OCI-LY3 (cell line): ENCODE data around the gene MAP3K2.

Source experiments
- EZH2phosphoT487 ChIP-seq: fragments of 200-600 bp; shearing (Covaris generic); IDR thresholded peaks from 2 replicates; pipeline ENCODE4 v1.6.1; 2018; ENCODE audit warnings: antibody characterized with exemption, mixed run types, low read depth
- TF ChIP-seq, protein P1 (sequence below): fragments of 200-600, 300-600 bp; sonication (generic); IDR thresholded peaks from 2 replicates; pipeline ENCODE4 v1.5.1; 2014; ENCODE audit warnings: antibody characterized with exemption, low read length, low read depth

DNA sequence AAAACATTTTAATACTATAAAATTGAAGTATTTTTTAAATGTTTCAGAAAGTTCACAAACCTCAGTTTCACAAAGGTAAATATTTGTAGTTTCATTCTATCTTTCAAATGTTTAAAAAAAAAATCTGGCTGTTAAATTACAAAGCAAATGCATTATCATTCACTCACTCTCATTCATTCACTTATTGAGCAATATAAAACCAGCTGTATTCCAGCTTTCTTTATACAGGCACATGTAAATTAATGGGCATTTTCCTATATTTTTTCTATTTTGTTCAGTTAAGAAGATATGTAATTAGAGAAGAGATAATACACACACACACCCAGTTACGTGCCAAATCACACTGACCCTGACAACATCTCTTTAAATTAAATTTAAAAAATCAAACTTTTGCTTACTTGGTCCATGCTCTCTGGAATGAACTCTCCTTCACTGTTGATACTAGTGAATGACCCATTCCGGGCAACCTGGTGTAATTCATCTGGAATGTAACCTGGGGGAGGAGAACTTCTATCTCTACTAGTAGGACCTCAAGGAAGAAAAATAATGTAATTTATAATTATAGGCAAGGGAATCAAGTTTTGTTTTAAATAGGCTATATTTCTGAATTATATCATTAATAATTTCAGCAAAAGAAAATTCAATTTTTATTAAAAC, 61.4 kb downstream of the MAP3K2 start:
- TF ChIP-seq, protein P1, sequence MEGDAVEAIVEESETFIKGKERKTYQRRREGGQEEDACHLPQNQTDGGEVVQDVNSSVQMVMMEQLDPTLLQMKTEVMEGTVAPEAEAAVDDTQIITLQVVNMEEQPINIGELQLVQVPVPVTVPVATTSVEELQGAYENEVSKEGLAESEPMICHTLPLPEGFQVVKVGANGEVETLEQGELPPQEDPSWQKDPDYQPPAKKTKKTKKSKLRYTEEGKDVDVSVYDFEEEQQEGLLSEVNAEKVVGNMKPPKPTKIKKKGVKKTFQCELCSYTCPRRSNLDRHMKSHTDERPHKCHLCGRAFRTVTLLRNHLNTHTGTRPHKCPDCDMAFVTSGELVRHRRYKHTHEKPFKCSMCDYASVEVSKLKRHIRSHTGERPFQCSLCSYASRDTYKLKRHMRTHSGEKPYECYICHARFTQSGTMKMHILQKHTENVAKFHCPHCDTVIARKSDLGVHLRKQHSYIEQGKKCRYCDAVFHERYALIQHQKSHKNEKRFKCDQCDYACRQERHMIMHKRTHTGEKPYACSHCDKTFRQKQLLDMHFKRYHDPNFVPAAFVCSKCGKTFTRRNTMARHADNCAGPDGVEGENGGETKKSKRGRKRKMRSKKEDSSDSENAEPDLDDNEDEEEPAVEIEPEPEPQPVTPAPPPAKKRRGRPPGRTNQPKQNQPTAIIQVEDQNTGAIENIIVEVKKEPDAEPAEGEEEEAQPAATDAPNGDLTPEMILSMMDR = no peak
- no peak for TF ChIP-seq EZH2phosphoT487
